WTC11 (cell line): ENCODE data around the gene SPINK14.

Experiments
- ATF6 ChIP-seq: sonication (generic); formaldehyde crosslinking; IDR thresholded peaks from 2 replicates; pipeline ENCODE4 v1.8.1; 2023; ENCODE audit warnings: mild to moderate bottlenecking, missing genetic modification reagents
- CTCF ChIP-seq: fragments of 200-600 bp; IDR thresholded peaks from 2 replicates; pipeline ENCODE4 v1.8.0; 2022; ENCODE audit warnings: antibody characterized with exemption
- GRHL2 ChIP-seq: fragments of 250-450 bp; sonication (Bioruptor Pico); IDR thresholded peaks from 2 replicates; pipeline ENCODE4 v1.8.0; 2022; ENCODE audit warnings: mild to moderate bottlenecking, moderate library complexity; ENCODE audit not compliant: insufficient replicate concordance, severe bottlenecking
- JUN ChIP-seq: sonication (generic); formaldehyde crosslinking; IDR thresholded peaks from 2 replicates; pipeline ENCODE4 v1.8.0; 2023; ENCODE audit warnings: mild to moderate bottlenecking, missing genetic modification reagents
- SOX15 ChIP-seq: fragments of 250-450 bp; sonication (Bioruptor Pico); IDR thresholded peaks from 2 replicates; pipeline ENCODE4 v1.9.0; 2021; ENCODE audit warnings: mild to moderate bottlenecking
- USF1 ChIP-seq: sonication (generic); formaldehyde crosslinking; IDR thresholded peaks from 2 replicates; pipeline ENCODE4 v1.8.0; 2022; ENCODE audit warnings: mild to moderate bottlenecking, missing genetic modification reagents
- USF2 ChIP-seq: sonication (generic); formaldehyde crosslinking; IDR thresholded peaks from 2 replicates; pipeline ENCODE4 v1.8.1; 2023; ENCODE audit warnings: mild to moderate bottlenecking, missing genetic modification reagents, moderate library complexity
- ZNF232 ChIP-seq: sonication (generic); formaldehyde crosslinking; IDR thresholded peaks from 2 replicates; pipeline ENCODE4 v1.8.0; 2022; ENCODE audit warnings: mild to moderate bottlenecking, missing genetic modification reagents
- ZNF263 ChIP-seq: sonication (generic); formaldehyde crosslinking; IDR thresholded peaks from 2 replicates; pipeline ENCODE4 v1.8.1; 2022; ENCODE audit warnings: low read depth, mild to moderate bottlenecking, moderate library complexity, missing genetic modification reagents
- ZNF425 ChIP-seq: fragments of 250-450 bp; sonication (Bioruptor Pico); conservative IDR thresholded peaks from 2 replicates; pipeline ENCODE4 v1.9.0; 2021; ENCODE audit warnings: mild to moderate bottlenecking

GRCh38 chr5:148186248-148187003 is 18.1 kb downstream of the SPINK14 start:
- TF ChIP-seq SOX15 (CRISPR knock-in tag), result no peak
- no peak for TF ChIP-seq JUN (CRISPR knock-in tag)
- TF ChIP-seq ZNF263, result no peak
- no peak for TF ChIP-seq GRHL2 (CRISPR knock-in tag)
- TF ChIP-seq ATF6 (CRISPR knock-in tag), result no peak
- TF ChIP-seq ZNF425 (CRISPR knock-in tag), result no peak
- TF ChIP-seq CTCF, result no peak
- TF ChIP-seq USF1 (CRISPR knock-in tag), result no peak
- no peak for TF ChIP-seq ZNF232
- no peak for TF ChIP-seq USF2 (CRISPR knock-in tag)
